GM18909 (cell line): Measurements from ENCODE around the gene PCDH1.
A peak's percentile ranks its signal among the peaks of the same experiment; 100 is the strongest.
"Not testable (repeated sequence)": the region's sequence is repeated elsewhere in the genome, so short reads cannot be mapped to it uniquely, and the experiment has no call there.

Experiments used
- ATAC-seq: cut with Tn5 transposase; IDR thresholded peaks from one replicate; pipeline ENCODE4 v1.9.1; 2021; ENCODE audit warnings: mild to moderate bottlenecking; ENCODE audit not compliant: unreplicated experiment, poor library complexity

PCDH1 gene

GRCh38 chr5:141902015-141902814 is 24.0 kb upstream of the PCDH1 start:
- no peak for ATAC-seq

- ATAC-seq = no peak
These were observed 20.3 kb upstream of the PCDH1 start for GRCh38 chr5:141898448-141899049.

- no peak for ATAC-seq
These were observed 19.2 kb upstream of the PCDH1 start for GRCh38 chr5:141897425-141897824.

GRCh38 chr5:141890429-141890828 is 12.2 kb upstream of the PCDH1 start:
- ATAC-seq = not testable (repeated sequence)

GRCh38 chr5:141889282-141889871 is 11.2 kb upstream of the PCDH1 start:
- no peak for ATAC-seq

- no peak for ATAC-seq
These were observed 5.7 kb upstream of the PCDH1 start for GRCh38 chr5:141883892-141884318.

GRCh38 chr5:141883184-141883891 is 5.1 kb upstream of the PCDH1 start:
- ATAC-seq = no peak

- no peak for ATAC-seq
These were observed 4.5 kb upstream of the PCDH1 start for GRCh38 chr5:141882594-141883183.

- no peak for ATAC-seq
These were observed 3.7 kb upstream of the PCDH1 start for GRCh38 chr5:141881886-141882285.

- ATAC-seq = no peak
These were observed 3.0 kb upstream of the PCDH1 start for GRCh38 chr5:141880961-141881801.

- no peak for ATAC-seq
These were observed 1.9 kb upstream of the PCDH1 start for GRCh38 chr5:141879941-141880738.

- no peak for ATAC-seq
These were observed 1.2 kb upstream of the PCDH1 start for GRCh38 chr5:141879426-141879759.

- peak; percentile 90 for ATAC-seq
These were observed 658 bp upstream of the PCDH1 start for GRCh38 chr5:141878711-141879425.

GRCh38 chr5:141877356-141878185 is 639 bp downstream of the PCDH1 start:
- ATAC-seq = no peak

- no peak for ATAC-seq
These were observed 1.4 kb downstream of the PCDH1 start for GRCh38 chr5:141876628-141877355.

- ATAC-seq = no peak
These were observed 2.2 kb downstream of the PCDH1 start for GRCh38 chr5:141875795-141876627.
